Left lung (tissue), 10 donors: ENCODE results near the gene GAK. TPM values are rescaled to one million over a fixed set of nuclear protein-coding genes. Genes with fewer than 3 reads are reported as not detected.

Source experiments
- ATAC-seq: fragments of 200-7000 bp; cut with Tn5 transposase; one replicate; pipeline ENCODE4 v1.9.1; 2020; ENCODE audit warnings: moderate library complexity
- DNase-seq, 4 donors: peaks; one replicate each; pipeline ENCODE4 v3.0.0-alpha.2; 2013 to 2020
- H3K27ac ChIP-seq, 2 donors: fragments of 200-600 bp; sonication (generic) in 1 of 2; one replicate each; pipeline versions ENCODE4 v1.5.0 to v1.8.0; 2020 to 2021
- H3K27me3 ChIP-seq, 2 donors: fragments of 200-600 bp; sonication (generic) in 1 of 2; one replicate each; pipeline versions ENCODE4 v1.5.0 to v1.8.0; 2020 to 2021
- H3K36me3 ChIP-seq, 2 donors: fragments of 200-600 bp; sonication (generic) in 1 of 2; one replicate each; pipeline versions ENCODE4 v1.5.0 to v1.8.0; 2020 to 2021
- H3K4me1 ChIP-seq, 2 donors: fragments of 200-600 bp; one replicate each; pipeline ENCODE4 v1.8.0; 2021
- H3K4me3 ChIP-seq, 2 donors: fragments of 200-600 bp; sonication (generic) in 1 of 2; one replicate each; pipeline versions ENCODE4 v1.5.0 to v1.8.0; 2020 to 2021; ENCODE audit warnings: mild to moderate bottlenecking in 1 of 2
- H3K9me3 ChIP-seq, 2 donors: fragments of 200-600 bp; sonication (generic) in 1 of 2; one replicate each; pipeline versions ENCODE4 v1.5.0 to v1.8.0; 2020 to 2021
- CTCF ChIP-seq, 2 donors: fragments of 200-600 bp; sonication (generic) in 1 of 2; IDR thresholded peaks; one replicate each; pipeline versions ENCODE4 v1.5.0 to v1.8.0; 2021; ENCODE audit warnings: antibody characterized with exemption in 2 of 2
- intact Hi-C, 2 donors: fragments of 100-400 bp; cut with DNase I; formaldehyde crosslinking; loops; one replicate each; pipeline versions ENCODE4 v1.11.2 to v1.14.2; 2022
- polyA plus RNA-seq, 6 donors: library from polyadenylated mRNA; unstranded; fragments of 120-200 nt; gene quantifications; one replicate each; pipeline ENCODE4 v1.2.1, GENCODE V29; 2013; ENCODE audit not compliant: insufficient read length in 6 of 6
- total RNA-seq, 2 donors: library from RNA; stranded (reverse); fragmentation: NEBNext Ultra II Directional; extraction: Animal tissue kit (Norgen Biotek cat#: 25700); gene quantifications; one replicate each; pipeline ENCODE4 v1.2.1, GENCODE V29; 2021
- donor health status: DM: no; HTN: yes; CAD: no.
- donor health status: DM: no; HTN: no; CAD: no.

GAK gene
- total and polyA plus RNA-seq, 8 donors: 42.7 to 121 (median 50.3) TPM

GRCh38 chr4:823176-823760 lies 108.8 kb downstream of the GAK start:
- Histone ChIP-seq H3K4me3 (no peak overlapping the region), H3K27ac (no peak overlapping the region), H3K9me3 (no peaks in the 10 kb centered on the region), H3K27me3 (peaks cover 46 to 97% of the 10 kb centered on the region in 2 donors), H3K36me3 (no peaks in the 10 kb centered on the region), H3K4me1 (peaks cover 3 to 13% of the 10 kb centered on the region in 2 donors)
- intact Hi-C loops: no loop called here
- TF ChIP-seq CTCF (IDR thresholded peaks at IDR 0.05): no peak
- ATAC-seq (no peak), DNase-seq (peak in 2 of 4 donors; percentile 26 to 57)

GRCh38 chr4:822361-823175 lies 109.5 kb downstream of the GAK start:
- peaks cover 42 to 97% of the 10 kb centered on the region in 2 donors for H3K27me3 ChIP-seq

GRCh38 chr4:821631-822030 lies 110.5 kb downstream of the GAK start:
- H3K27ac ChIP-seq: no peak overlapping the region
- peaks cover 2 to 8% of the 10 kb centered on the region in 2 donors for H3K4me1 ChIP-seq
- no peak overlapping the region for H3K4me3 ChIP-seq
- DNase-seq (peak in 1 of 4 donors; percentile 16), ATAC-seq (no peak)
- intact Hi-C loops: no loop called here
- H3K36me3 ChIP-seq: no peaks in the 10 kb centered on the region
- TF ChIP-seq CTCF (IDR thresholded peaks at IDR 0.05): no peak
- no peaks in the 10 kb centered on the region for H3K9me3 ChIP-seq
- peaks cover 32 to 97% of the 10 kb centered on the region in 2 donors for H3K27me3 ChIP-seq

More at GRCh38 chr4:822361-823175, 109.5 kb downstream of the GAK start:
- no peak for ATAC-seq
- Histone ChIP-seq H3K4me1 (peaks cover 3 to 13% of the 10 kb centered on the region in 2 donors), H3K4me3 (no peak overlapping the region), H3K27ac (no peak overlapping the region), H3K9me3 (no peaks in the 10 kb centered on the region), H3K36me3 (no peaks in the 10 kb centered on the region)
- DNase-seq: peak in 2 of 4 donors; percentile 11 to 34
- intact Hi-C loops: no loop called here
- no peak for TF ChIP-seq CTCF (IDR thresholded peaks at IDR 0.05)

GRCh38 chr4:821181-821591 lies 110.9 kb downstream of the GAK start:
- ATAC-seq: no peak
- no peaks in the 10 kb centered on the region for H3K9me3 ChIP-seq
- peaks cover 0 to 6% of the 10 kb centered on the region in 2 donors for H3K4me1 ChIP-seq
- H3K27me3 ChIP-seq: peaks cover 29 to 98% of the 10 kb centered on the region in 2 donors
- TF ChIP-seq CTCF (IDR thresholded peaks at IDR 0.05): no peak
- intact Hi-C loops: no loop called here
- peak in 1 of 4 donors; percentile 19 for DNase-seq
- no peak overlapping the region for H3K27ac ChIP-seq
- H3K4me3 ChIP-seq: no peak overlapping the region
- no peaks in the 10 kb centered on the region for H3K36me3 ChIP-seq
